ENCODE results near the gene GNLY.

- TF ChIP-seq POLR2A (IDR thresholded peaks at IDR 0.05; ENCODE audit: low read length): no peak
- TF ChIP-seq GATA1 (IDR thresholded peaks at IDR 0.05; ENCODE audit: low read depth, low read length): no peak
These were observed 17.5 kb downstream of the GNLY start for GRCh38 chr2:85711578-85712060.

Measured in erythroblast (primary cell).